WTC11 (cell line): Measurements from ENCODE around the gene SFT2D3. TPM values are rescaled to one million over a fixed set of nuclear protein-coding genes. Genes with fewer than 3 reads are reported as not detected.

ENCODE experiments used
- ATAC-seq: fragments of 200-7000 bp; cut with Tn5 transposase; 2 replicates; pipeline ENCODE4 v1.10.0; 2021; ENCODE audit warnings: mild to moderate bottlenecking, moderate library complexity
- CTCF ChIA-PET: fragments of 300-600 bp; sonication (Branson Sonifier 250); formaldehyde crosslinking; loops from one replicate; lab custom pipeline; 2021; ENCODE audit warnings: antibody characterized with exemption; lab: Charles Lee
- POLR2A ChIA-PET: fragments of 350-600 bp; sonication (Branson Sonifier 250); formaldehyde crosslinking; loops from one replicate; lab custom pipeline; 2021; ENCODE audit warnings: antibody characterized with exemption; lab: Charles Lee
- DNase-seq: peaks from one replicate; pipeline ENCODE4 v3.0.0; 2021; ENCODE audit warnings: low spot score
- H3K27ac Mint-ChIP-seq: 2 replicates; pipeline ENCODE4 v1.8.0; 2021; ENCODE audit warnings: mixed read lengths
- H3K27me3 Mint-ChIP-seq: 2 replicates; pipeline ENCODE4 v1.8.0; 2021; ENCODE audit warnings: low read depth, mild to moderate bottlenecking, moderate library complexity, mixed read lengths
- H3K36me3 Mint-ChIP-seq: 2 replicates; pipeline ENCODE4 v1.8.0; 2021; ENCODE audit warnings: mixed read lengths
- H3K4me1 Mint-ChIP-seq: 2 replicates; pipeline ENCODE4 v1.8.0; 2022; ENCODE audit warnings: mixed read lengths
- H3K4me3 Mint-ChIP-seq: 2 replicates; pipeline ENCODE4 v1.8.0; 2021; ENCODE audit warnings: mild to moderate bottlenecking, moderate library complexity, mixed read lengths
- H3K9me3 Mint-ChIP-seq: 2 replicates; pipeline ENCODE4 v1.8.0; 2021; ENCODE audit warnings: mixed read lengths
- ATF6 ChIP-seq: sonication (generic); formaldehyde crosslinking; IDR thresholded peaks from 2 replicates; pipeline ENCODE4 v1.8.1; 2023; ENCODE audit warnings: mild to moderate bottlenecking, missing genetic modification reagents
- CBFB ChIP-seq: sonication (generic); formaldehyde crosslinking; IDR thresholded peaks from 2 replicates; pipeline ENCODE4 v1.8.1; 2022; ENCODE audit warnings: mild to moderate bottlenecking, low read depth, missing genetic modification reagents
- CTCF ChIP-seq: fragments of 200-600 bp; IDR thresholded peaks from 2 replicates; pipeline ENCODE4 v1.8.0; 2022; ENCODE audit warnings: antibody characterized with exemption
- FOXJ3 ChIP-seq: sonication (generic); formaldehyde crosslinking; IDR thresholded peaks from 2 replicates; pipeline ENCODE4 v1.9.0; 2021; ENCODE audit warnings: missing genetic modification reagents, mild to moderate bottlenecking, borderline replicate concordance
- GABPB1 ChIP-seq: sonication (generic); formaldehyde crosslinking; IDR thresholded peaks from 2 replicates; pipeline ENCODE4 v1.8.1; 2023; ENCODE audit warnings: mild to moderate bottlenecking, missing genetic modification reagents
- GRHL2 ChIP-seq: fragments of 250-450 bp; sonication (Bioruptor Pico); IDR thresholded peaks from 2 replicates; pipeline ENCODE4 v1.8.0; 2022; ENCODE audit warnings: mild to moderate bottlenecking, moderate library complexity; ENCODE audit not compliant: insufficient replicate concordance, severe bottlenecking
- HMGA2 ChIP-seq: fragments of 250-450 bp; sonication (Bioruptor Pico); IDR thresholded peaks from 2 replicates; pipeline ENCODE4 v1.4.0; 2021; ENCODE audit warnings: mild to moderate bottlenecking, moderate library complexity
- HMGXB4 ChIP-seq: sonication (generic); formaldehyde crosslinking; IDR thresholded peaks from 2 replicates; pipeline ENCODE4 v1.8.1; 2023; ENCODE audit warnings: mild to moderate bottlenecking, moderate library complexity, missing genetic modification reagents
- MXD4 ChIP-seq: fragments of 250-450 bp; sonication (Bioruptor Pico); IDR thresholded peaks from 2 replicates; pipeline ENCODE4 v1.8.0; 2021; ENCODE audit warnings: mild to moderate bottlenecking, moderate library complexity, borderline replicate concordance
- OVOL2 ChIP-seq: fragments of 250-450 bp; sonication (Bioruptor Pico); IDR thresholded peaks from 2 replicates; pipeline ENCODE4 v1.9.0; 2021; ENCODE audit warnings: mild to moderate bottlenecking, borderline replicate concordance
- SMAD3 ChIP-seq: sonication (generic); formaldehyde crosslinking; IDR thresholded peaks from 2 replicates; pipeline ENCODE4 v1.8.0; 2022; ENCODE audit warnings: missing genetic modification reagents, mild to moderate bottlenecking, borderline replicate concordance
- SMAD4 ChIP-seq: sonication (generic); formaldehyde crosslinking; IDR thresholded peaks from 2 replicates; pipeline ENCODE4 v1.8.0; 2022; ENCODE audit warnings: mild to moderate bottlenecking, missing genetic modification reagents
- USF2 ChIP-seq: sonication (generic); formaldehyde crosslinking; IDR thresholded peaks from 2 replicates; pipeline ENCODE4 v1.8.1; 2023; ENCODE audit warnings: mild to moderate bottlenecking, missing genetic modification reagents, moderate library complexity
- ZBTB43 ChIP-seq: sonication (generic); formaldehyde crosslinking; IDR thresholded peaks from 2 replicates; pipeline ENCODE4 v1.8.1; 2023; ENCODE audit warnings: mild to moderate bottlenecking, missing genetic modification reagents
- ZNF232 ChIP-seq: sonication (generic); formaldehyde crosslinking; IDR thresholded peaks from 2 replicates; pipeline ENCODE4 v1.8.0; 2022; ENCODE audit warnings: mild to moderate bottlenecking, missing genetic modification reagents
- ZNF416 ChIP-seq: fragments of 250-450 bp; sonication (Bioruptor Pico); IDR thresholded peaks from 2 replicates; pipeline ENCODE4 v1.9.0; 2021; ENCODE audit warnings: mild to moderate bottlenecking, inconsistent platforms
- ZNF512 ChIP-seq: sonication (generic); formaldehyde crosslinking; IDR thresholded peaks from 2 replicates; pipeline ENCODE4 v1.8.1; 2022; ENCODE audit warnings: missing genetic modification reagents, borderline replicate concordance
- ZNF671 ChIP-seq: fragments of 250-450 bp; sonication (Bioruptor Pico); IDR thresholded peaks from 2 replicates; pipeline ENCODE4 v1.8.0; 2021; ENCODE audit warnings: mild to moderate bottlenecking
- total RNA-seq: library from RNA; stranded (reverse); gene quantifications from 3 replicates; pipeline ENCODE4 v1.2.3, GENCODE V29; 2021

SFT2D3 gene
- total RNA-seq, 1 experiment from 2014 or later: 10.5 TPM

GRCh38 chr2:127681288-127681804 is 20.0 kb upstream of the SFT2D3 start:
- peak; percentile 55 for ATAC-seq
- Mint-ChIP-seq H3K36me3 (no peaks in the 10 kb centered on the region), H3K27me3 (peaks cover 23% of the 10 kb centered on the region), H3K4me1 (no peaks in the 10 kb centered on the region), H3K9me3 (no peaks in the 10 kb centered on the region), H3K27ac (no peak overlapping the region), H3K4me3 (no peak overlapping the region)
- POLR2A ChIA-PET: no interaction called here
- DNase-seq: no peak
- CTCF ChIA-PET: interaction anchor here (2.1 to 2.2 kb wide), 2 partner anchors 15 to 31 kb away, joined by 10 to 11 read pairs; no protein-coding TSS in a partner anchor
- TF ChIP-seq CTCF (no peak), OVOL2 (CRISPR knock-in tag) (no peak), HMGXB4 (CRISPR knock-in tag) (no peak), ZNF671 (CRISPR knock-in tag) (no peak), USF2 (CRISPR knock-in tag) (no peak), CBFB (no peak), HMGA2 (CRISPR knock-in tag) (no peak), SMAD4 (CRISPR knock-in tag) (no peak), FOXJ3 (CRISPR knock-in tag) (no peak), GRHL2 (CRISPR knock-in tag) (no peak)

- Mint-ChIP-seq H3K4me3 (no peak overlapping the region), H3K9me3 (no peaks in the 10 kb centered on the region), H3K27ac (no peak overlapping the region), H3K27me3 (peaks cover 15% of the 10 kb centered on the region), H3K4me1 (no peaks in the 10 kb centered on the region), H3K36me3 (no peaks in the 10 kb centered on the region)
- ATAC-seq: no peak
- CTCF ChIA-PET: interaction anchor here (0.6 to 2.8 kb wide), 4 partner anchors 14 to 91 kb away, joined by 3 to 11 read pairs (median 10); no protein-coding TSS in a partner anchor
- DNase-seq: no peak
- POLR2A ChIA-PET: no interaction called here
- no peak for TF ChIP-seq ZNF416 (CRISPR knock-in tag)
- TF ChIP-seq ZNF512 (CRISPR knock-in tag): 0 out of 2 replicates have a peak, but pooled peaks have one; percentile 31
Observed at GRCh38 chr2:127681976-127682857, 19.1 kb upstream of the SFT2D3 start.

- Mint-ChIP-seq H3K36me3 (peaks cover 1% of the 10 kb centered on the region; the same call in 1 of the 2 replicates), H3K9me3 (peaks cover 3% of the 10 kb centered on the region), H3K4me1 (no peaks in the 10 kb centered on the region), H3K27ac (no peak overlapping the region), H3K27me3 (peaks cover 9% of the 10 kb centered on the region), H3K4me3 (no peak overlapping the region)
- CTCF ChIA-PET: interaction anchor here (0.8 to 2.8 kb wide), 2 partner anchors 13 to 92 kb away, joined by 3 to 11 read pairs; no protein-coding TSS in a partner anchor
- ATAC-seq (no peak), DNase-seq (no peak)
- POLR2A ChIA-PET: no interaction called here
- TF ChIP-seq ZNF671 (CRISPR knock-in tag): no peak
- TF ChIP-seq ATF6 (CRISPR knock-in tag): no peak
- no peak for TF ChIP-seq ZBTB43 (CRISPR knock-in tag)
- no peak for TF ChIP-seq ZNF232 (CRISPR knock-in tag)
- no peak for TF ChIP-seq MXD4
- TF ChIP-seq GABPB1 (CRISPR knock-in tag): no peak
- TF ChIP-seq SMAD3: no peak
Observed at GRCh38 chr2:127683056-127683455, 18.2 kb upstream of the SFT2D3 start.
